GM12878 (cell line): Measurements from ENCODE around the gene AFTPH.

ENCODE experiments used
- CREM ChIP-seq: IDR thresholded peaks from 2 replicates; pipeline ENCODE4 v1.6.1; 2014; ENCODE audit warnings: antibody characterized with exemption, low read depth
- HDAC6 ChIP-seq: fragments of 200-600 bp; sonication (generic); IDR thresholded peaks from one replicate; pipeline ENCODE4 v1.8.0; 2017; ENCODE audit warnings: antibody characterized with exemption; ENCODE audit not compliant: unreplicated experiment
- JUND ChIP-seq: IDR thresholded peaks from 2 replicates; pipeline ENCODE4 v1.6.1; 2012; ENCODE audit warnings: low read depth, mild to moderate bottlenecking, low read length, improper control_type of control experiment, moderate library complexity
- KDM1A ChIP-seq: fragments of 200-600 bp; sonication (generic); IDR thresholded peaks from 2 replicates; pipeline ENCODE4 v1.6.1; 2016; ENCODE audit warnings: borderline replicate concordance
- MXI1 ChIP-seq: fragments of 150-350 bp; IDR thresholded peaks from 2 replicates; pipeline ENCODE4 v1.6.1; 2011; ENCODE audit warnings: low read depth, mild to moderate bottlenecking, inconsistent platforms, low read length, improper control_type of control experiment
- NFIC ChIP-seq: IDR thresholded peaks from 2 replicates; pipeline ENCODE4 v1.6.1; 2012; ENCODE audit warnings: low read depth, mild to moderate bottlenecking, inconsistent platforms, low read length, moderate library complexity
- POLR2A ChIP-seq: IDR thresholded peaks from 2 replicates; pipeline ENCODE4 v1.6.1; 2011; ENCODE audit warnings: low read depth, mild to moderate bottlenecking, low read length
- TAF1 ChIP-seq: IDR thresholded peaks from 2 replicates; pipeline ENCODE4 v1.6.1; 2011; ENCODE audit warnings: mild to moderate bottlenecking, low read depth, low read length, borderline replicate concordance
- TARDBP ChIP-seq: IDR thresholded peaks from 2 replicates; pipeline ENCODE4 v1.6.1; 2016; ENCODE audit warnings: borderline replicate concordance
- TF ChIP-seq, protein P1 (sequence below): fragments of 450-650 bp; IDR thresholded peaks from 2 replicates; pipeline ENCODE4 v1.6.1; 2017; ENCODE audit warnings: mild to moderate bottlenecking
- TF ChIP-seq, protein P2 (sequence below): fragments of 450-650 bp; formaldehyde crosslinking; IDR thresholded peaks from 2 replicates; pipeline ENCODE4 v1.4.0; 2022; ENCODE audit warnings: mild to moderate bottlenecking, moderate library complexity
- TF ChIP-seq, protein P3 (sequence below): fragments of 450-650 bp; IDR thresholded peaks from 2 replicates; pipeline ENCODE4 v1.6.1; 2014; ENCODE audit warnings: mild to moderate bottlenecking
- TF ChIP-seq, protein P4 (sequence below): fragments of 450-650 bp; IDR thresholded peaks from 2 replicates; pipeline ENCODE4 v1.6.1; 2017; ENCODE audit warnings: mild to moderate bottlenecking, moderate library complexity

DNA sequence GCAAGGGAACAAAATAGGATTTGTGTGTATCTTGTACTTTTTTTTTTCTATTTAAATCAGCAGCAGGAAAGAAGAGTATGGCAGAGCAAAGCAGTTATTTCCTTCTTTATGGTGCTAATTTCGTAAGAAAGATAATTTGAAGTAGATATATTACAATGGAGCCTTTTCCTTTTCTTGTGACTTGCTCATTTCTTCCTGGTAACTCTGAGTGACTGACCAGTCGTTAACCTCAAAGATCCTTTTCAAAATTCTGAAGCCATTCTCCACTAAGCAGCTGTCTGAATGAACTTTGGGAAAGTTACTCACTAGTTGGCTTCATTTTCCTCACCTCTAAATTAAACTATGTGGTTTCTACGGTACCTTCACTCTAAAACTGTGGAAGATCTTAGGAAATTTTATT, 24.6 kb downstream of the AFTPH start:
- TF ChIP-seq, protein P1, sequence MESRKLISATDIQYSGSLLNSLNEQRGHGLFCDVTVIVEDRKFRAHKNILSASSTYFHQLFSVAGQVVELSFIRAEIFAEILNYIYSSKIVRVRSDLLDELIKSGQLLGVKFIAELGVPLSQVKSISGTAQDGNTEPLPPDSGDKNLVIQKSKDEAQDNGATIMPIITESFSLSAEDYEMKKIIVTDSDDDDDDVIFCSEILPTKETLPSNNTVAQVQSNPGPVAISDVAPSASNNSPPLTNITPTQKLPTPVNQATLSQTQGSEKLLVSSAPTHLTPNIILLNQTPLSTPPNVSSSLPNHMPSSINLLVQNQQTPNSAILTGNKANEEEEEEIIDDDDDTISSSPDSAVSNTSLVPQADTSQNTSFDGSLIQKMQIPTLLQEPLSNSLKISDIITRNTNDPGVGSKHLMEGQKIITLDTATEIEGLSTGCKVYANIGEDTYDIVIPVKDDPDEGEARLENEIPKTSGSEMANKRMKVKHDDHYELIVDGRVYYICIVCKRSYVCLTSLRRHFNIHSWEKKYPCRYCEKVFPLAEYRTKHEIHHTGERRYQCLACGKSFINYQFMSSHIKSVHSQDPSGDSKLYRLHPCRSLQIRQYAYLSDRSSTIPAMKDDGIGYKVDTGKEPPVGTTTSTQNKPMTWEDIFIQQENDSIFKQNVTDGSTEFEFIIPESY: no peak
- TF ChIP-seq, protein P2, sequence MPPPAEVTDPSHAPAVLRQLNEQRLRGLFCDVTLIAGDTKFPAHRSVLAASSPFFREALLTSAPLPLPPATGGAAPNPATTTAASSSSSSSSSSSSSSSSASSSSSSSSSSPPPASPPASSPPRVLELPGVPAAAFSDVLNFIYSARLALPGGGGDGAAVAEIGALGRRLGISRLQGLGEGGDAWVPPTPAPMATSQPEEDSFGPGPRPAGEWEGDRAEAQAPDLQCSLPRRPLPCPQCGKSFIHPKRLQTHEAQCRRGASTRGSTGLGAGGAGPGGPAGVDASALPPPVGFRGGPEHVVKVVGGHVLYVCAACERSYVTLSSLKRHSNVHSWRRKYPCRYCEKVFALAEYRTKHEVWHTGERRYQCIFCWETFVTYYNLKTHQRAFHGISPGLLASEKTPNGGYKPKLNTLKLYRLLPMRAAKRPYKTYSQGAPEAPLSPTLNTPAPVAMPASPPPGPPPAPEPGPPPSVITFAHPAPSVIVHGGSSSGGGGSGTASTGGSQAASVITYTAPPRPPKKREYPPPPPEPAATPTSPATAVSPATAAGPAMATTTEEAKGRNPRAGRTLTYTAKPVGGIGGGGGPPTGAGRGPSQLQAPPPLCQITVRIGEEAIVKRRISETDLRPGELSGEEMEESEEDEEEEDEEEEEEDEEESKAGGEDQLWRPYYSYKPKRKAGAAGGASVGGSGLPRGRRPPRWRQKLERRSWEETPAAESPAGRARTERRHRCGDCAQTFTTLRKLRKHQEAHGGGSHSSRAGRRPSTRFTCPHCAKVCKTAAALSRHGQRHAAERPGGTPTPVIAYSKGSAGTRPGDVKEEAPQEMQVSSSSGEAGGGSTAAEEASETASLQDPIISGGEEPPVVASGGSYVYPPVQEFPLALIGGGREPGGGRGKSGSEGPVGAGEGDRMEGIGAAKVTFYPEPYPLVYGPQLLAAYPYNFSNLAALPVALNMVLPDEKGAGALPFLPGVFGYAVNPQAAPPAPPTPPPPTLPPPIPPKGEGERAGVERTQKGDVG (CRISPR knock-in tag): no peak
- TF ChIP-seq TAF1: no peak
- TF ChIP-seq KDM1A: no peak
- TF ChIP-seq NFIC: no peak
- no peak for TF ChIP-seq POLR2A
- TF ChIP-seq MXI1: no peak
- TF ChIP-seq, protein P3, sequence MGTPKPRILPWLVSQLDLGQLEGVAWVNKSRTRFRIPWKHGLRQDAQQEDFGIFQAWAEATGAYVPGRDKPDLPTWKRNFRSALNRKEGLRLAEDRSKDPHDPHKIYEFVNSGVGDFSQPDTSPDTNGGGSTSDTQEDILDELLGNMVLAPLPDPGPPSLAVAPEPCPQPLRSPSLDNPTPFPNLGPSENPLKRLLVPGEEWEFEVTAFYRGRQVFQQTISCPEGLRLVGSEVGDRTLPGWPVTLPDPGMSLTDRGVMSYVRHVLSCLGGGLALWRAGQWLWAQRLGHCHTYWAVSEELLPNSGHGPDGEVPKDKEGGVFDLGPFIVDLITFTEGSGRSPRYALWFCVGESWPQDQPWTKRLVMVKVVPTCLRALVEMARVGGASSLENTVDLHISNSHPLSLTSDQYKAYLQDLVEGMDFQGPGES: no peak
- TF ChIP-seq JUND: no peak
- TF ChIP-seq HDAC6: no peak
- TF ChIP-seq, protein P4, sequence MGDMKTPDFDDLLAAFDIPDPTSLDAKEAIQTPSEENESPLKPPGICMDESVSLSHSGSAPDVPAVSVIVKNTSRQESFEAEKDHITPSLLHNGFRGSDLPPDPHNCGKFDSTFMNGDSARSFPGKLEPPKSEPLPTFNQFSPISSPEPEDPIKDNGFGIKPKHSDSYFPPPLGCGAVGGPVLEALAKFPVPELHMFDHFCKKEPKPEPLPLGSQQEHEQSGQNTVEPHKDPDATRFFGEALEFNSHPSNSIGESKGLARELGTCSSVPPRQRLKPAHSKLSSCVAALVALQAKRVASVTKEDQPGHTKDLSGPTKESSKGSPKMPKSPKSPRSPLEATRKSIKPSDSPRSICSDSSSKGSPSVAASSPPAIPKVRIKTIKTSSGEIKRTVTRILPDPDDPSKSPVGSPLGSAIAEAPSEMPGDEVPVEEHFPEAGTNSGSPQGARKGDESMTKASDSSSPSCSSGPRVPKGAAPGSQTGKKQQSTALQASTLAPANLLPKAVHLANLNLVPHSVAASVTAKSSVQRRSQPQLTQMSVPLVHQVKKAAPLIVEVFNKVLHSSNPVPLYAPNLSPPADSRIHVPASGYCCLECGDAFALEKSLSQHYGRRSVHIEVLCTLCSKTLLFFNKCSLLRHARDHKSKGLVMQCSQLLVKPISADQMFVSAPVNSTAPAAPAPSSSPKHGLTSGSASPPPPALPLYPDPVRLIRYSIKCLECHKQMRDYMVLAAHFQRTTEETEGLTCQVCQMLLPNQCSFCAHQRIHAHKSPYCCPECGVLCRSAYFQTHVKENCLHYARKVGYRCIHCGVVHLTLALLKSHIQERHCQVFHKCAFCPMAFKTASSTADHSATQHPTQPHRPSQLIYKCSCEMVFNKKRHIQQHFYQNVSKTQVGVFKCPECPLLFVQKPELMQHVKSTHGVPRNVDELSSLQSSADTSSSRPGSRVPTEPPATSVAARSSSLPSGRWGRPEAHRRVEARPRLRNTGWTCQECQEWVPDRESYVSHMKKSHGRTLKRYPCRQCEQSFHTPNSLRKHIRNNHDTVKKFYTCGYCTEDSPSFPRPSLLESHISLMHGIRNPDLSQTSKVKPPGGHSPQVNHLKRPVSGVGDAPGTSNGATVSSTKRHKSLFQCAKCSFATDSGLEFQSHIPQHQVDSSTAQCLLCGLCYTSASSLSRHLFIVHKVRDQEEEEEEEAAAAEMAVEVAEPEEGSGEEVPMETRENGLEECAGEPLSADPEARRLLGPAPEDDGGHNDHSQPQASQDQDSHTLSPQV: no peak
- no peak for TF ChIP-seq TARDBP
- no peak for TF ChIP-seq CREM
